CD4-positive, alpha-beta T cell treated with Interleukin-6 for 4 hours (primary cell): ENCODE data around the gene RTCB.
"Not testable (repeated sequence)": the region's sequence is repeated elsewhere in the genome, so short reads cannot be mapped to it uniquely, and the experiment has no call there.

Source experiments
- DNase-seq: peaks from one replicate; pipeline ENCODE4 v3.0.0-alpha.2; 2020; ENCODE audit warnings: mixed read lengths

Gene RTCB

DNA sequence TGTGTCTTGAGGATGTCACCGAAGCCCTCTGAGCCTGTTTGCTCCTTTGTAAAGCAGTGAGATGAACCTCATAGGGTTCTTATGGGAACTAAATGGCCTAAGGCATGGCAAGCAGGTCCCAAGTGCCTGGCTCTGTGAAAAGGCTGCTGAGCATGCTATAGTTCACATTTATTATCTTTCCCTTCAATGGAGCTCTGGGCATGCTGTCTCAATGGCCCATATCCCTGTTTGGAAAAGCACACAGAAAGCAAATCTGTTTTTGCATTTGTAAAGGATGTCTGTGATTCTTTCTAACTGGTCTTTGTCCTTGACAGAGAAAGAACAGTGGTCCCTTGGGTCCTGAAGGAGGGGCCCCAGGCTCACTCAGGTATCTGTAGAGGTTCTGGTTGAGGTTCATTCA lies 26.4 kb downstream of the RTCB start:
- DNase-seq: no peak

DNA sequence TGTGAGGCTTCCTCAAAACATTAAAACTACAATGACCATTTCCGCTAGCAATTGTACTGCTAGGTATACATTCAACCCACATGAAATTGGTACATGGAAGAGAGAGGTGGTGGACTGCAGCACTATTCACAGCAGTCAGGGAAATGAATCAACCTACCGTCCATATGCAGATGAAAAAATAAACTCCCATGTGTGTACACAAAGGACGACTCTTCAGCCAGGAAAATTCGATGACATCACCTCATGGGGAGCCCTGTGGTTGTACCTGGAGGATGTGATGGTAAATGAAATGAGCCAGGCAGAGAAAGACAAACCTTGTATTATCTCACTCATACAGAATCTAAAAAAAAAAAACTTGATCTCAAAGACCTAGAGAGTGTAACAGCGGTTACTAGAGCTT lies 31.1 kb downstream of the RTCB start:
- no peak for DNase-seq

DNA sequence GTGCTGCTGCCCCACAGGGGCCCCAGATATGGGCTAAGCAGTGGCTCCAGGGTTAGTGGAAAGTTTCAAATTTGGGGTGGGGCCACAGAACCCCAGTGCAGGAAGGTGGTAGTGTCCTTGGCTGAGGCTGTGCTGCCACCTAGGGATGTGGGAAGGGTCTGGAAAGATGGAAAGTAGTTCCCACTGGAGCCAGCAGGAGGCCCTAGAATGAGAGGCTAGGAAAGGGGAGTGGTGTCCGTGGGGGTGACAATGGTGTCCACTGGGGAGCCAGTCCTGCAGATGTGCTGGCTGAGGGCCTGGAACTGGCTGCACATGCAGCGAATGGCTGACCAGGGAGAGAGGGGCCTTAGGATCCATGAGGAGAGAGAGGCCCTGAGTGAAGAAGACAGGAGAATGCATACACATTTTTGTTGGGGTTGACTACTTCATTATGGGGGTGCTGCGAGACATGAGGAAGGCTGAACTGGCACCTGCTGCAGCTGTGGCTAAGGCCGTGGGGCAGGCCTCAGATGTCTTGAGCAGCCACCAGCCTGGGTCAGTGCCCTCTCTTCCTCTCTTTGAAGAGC lies 33.3 kb downstream of the RTCB start:
- DNase-seq: no peak

DNA sequence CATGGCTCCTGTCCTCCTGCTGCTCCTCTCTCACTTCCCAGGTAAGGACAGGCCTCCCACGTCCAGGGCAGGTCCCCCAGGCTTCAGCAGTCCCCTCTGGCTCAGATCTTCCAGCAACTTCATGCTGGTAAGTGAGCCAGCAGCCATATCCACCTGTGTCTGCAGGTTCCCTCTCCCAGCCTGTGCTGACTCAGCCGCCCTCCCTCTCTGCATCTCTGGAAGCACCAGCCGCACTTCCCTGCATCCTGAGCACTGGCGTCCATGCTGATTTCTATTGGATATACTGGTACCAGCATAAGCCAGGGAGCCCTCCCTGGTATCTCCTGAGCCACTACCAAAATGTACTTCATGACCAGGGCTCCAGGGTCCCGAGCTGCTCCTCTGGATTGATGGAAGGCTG lies 35.4 kb downstream of the RTCB start:
- DNase-seq: no peak

DNA sequence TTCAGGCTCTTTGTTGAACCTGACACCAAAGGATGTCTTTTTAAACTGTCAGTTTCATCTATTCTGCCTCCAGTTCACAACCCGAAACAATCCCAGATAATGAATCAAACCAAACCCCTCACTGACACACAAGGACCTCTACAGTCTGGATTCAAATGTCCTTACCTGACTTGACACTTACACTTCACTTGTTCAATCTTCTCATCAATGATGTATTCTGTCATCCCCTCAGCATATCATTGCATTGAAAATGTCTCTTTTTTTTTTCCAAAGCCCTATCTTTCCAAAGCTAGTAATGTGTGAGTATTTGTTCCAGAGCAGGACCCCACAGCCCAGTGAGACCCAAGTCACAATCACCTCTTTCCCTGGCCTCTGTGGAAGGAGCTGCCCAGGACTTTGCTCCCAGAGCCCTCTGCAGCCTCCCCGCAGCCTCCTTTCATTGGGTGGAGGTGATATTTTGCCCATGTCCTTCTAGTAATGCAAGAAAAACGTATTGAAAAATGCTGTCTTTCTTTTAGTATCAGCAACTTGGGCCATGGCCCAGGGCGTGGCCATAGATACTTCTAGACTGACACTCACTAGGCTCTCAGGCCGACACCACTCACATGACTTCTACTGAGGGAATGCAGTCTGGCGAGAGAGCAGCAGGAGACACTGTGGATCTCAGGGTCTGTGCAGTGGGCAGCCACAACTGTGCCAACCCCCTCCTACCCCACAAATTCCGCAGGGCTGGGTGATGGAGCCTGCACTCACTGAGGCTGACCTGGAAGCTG lies 36.2 kb downstream of the RTCB start:
- no peak for DNase-seq

DNA sequence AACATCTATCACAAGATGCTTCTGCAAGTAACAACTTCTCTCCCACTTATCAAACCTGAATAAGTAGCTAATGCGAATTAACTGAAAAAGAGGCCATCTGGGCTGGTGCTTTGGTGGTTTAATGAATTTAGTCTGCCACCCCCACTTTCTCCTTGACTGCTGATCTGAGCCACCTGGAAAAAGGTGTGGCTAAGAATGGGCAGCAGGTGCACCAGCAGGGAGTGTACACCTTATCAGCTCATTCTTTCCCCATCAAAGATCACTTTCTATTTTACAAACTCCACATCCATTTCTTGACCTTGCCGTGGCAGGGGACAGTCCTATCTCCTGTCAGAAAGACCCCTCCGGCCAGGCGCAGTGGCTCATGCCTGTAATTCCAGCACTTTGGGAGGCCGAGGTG lies 47.8 kb downstream of the RTCB start:
- no peak for DNase-seq

DNA sequence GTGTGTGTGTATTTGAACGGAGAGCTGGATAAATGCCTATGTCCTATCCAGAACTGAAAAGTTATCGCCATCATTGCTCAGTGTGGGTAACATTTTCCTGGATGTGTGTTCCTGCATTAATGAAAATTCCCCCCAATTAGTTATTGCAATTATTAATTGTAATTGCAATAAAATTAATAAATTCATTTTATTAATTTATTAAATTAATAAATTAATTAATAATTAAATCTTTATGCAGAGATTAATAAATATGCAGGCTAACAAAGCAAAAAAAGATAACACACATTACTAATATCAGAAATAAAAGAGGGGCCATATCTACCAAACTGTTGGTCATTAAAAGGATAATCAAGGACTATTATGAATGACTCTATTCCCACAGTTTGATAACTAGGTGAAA lies 50.8 kb downstream of the RTCB start:
- no peak for DNase-seq

DNA sequence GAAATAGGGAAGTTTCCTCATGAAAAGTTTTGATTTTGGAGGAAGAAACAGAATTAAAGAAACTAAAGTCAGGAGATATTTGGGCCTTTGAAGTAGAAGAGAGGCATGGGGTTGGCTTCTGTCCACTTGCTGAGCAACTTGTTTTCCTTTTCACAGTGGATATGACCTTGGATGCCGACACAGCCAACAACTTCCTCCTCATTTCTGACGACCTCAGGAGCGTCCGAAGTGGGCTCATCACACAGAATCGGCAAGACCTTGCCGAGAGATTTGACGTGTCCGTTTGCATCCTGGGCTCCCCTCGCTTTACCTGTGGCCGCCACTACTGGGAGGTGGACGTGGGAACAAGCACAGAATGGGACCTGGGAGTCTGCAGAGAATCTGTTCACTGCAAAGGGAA lies 52.0 kb downstream of the RTCB start:
- not testable (repeated sequence) for DNase-seq

DNA sequence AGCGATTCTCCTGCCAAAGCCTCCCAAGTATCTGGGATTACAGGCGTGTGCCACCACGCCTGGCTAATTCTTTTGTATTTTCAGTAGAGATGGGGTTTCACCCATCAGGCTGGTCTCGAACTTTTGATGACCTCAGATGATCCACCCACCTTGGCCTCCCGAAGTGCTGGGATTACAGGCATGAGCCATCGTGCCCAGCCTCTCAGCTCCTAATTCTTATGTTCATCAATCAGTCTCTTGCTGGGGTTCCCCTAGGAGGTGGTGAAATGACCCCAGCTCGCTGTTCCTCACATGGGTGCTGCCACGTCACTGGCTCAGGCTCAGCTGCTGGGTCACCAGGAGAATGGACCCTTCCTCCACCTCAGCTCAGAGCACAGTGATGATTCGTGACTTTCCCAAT lies 54.5 kb downstream of the RTCB start, which contains the start of gene RFPL3:
Gene RFPL3, plus strand, starts transcription at position 301 of the 400 bp plus-strand sequence. CDS start 205 bp downstream, outside the sequence.
- DNase-seq: not testable (repeated sequence)

DNA sequence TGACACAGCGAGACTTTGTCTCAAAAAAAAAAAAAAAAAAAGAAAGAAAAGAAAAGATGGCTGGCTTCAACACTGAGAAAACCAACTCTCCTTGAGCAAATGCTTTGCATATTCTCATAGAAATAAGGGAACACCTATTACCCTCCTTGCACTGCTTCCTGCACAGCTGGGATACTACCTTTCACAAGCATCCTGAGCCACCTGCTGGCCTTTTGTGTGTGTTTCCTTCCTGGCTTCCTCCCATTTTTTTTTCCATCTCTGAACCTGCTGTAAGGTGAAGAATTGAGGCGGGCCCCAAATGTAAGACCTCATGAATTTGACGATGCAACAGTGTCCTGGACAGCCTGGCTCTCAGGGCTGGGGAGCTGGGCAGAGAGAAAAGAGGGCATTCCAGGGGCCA lies 56.3 kb downstream of the RTCB start:
- no peak for DNase-seq

DNA sequence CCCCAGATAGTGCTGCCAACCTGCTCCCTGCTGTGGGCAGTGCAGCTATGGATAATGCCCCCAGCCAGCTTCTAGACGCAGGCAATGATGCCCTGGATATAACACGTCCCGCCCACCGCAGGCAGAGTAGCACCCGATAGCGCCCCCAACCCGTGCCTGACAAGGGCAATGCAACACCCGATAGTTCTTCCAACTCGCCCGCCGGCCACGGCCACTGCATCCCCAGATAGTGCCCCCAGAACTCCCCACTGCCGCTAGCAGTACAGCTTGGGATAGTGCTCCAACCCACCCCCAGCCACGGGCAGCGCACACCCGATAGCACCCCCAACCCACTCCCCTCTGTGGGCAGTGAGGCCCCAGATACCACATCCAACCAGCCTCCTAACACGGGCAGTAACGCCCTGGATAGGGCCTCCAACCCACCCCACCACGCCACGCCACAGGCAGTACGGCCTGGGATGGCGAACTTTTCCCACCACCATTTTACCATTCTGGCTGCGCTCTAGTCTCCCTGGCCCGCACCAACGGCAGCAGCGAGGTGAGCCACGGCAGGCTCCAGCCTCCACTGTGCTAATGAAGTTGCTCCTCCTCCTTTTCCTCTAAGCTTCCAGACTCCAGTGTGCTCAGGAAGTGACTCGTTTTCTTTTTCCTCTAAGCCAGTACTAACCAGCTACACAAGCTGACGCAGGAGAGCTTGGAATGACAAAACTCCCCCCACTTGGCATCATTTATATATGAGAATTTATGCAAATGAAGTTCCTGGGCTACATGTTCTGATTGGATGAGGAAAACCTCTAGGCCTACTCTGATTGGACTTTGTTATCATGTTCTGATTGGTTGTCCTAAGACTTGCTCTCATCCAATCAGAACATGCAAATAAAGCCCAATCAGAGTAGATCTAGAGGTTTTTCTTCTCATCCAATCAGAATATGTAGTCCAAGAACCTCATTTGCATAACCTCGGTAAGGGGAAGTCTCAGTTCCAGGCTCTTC lies 57.4 kb downstream of the RTCB start:
- DNase-seq: no peak

DNA sequence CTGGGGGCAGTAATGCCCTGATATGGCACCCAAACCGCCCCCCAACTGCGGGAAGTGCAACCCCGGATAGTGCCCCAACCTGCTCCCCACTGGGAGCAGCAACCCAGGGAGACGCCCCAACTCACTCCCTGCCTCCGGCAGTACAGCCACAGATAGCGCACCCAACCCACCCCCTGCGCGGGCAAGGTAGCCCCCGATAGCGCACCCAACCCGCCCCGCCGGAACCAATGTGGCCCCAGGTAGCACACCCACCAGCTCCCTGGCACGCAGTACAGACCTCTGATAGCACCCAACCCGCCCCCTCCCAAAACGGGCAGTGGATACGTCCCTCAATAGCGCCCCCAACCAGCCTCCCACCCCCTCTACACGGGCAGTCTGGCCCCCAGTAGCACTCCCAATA lies 58.2 kb downstream of the RTCB start:
- DNase-seq: no peak

DNA sequence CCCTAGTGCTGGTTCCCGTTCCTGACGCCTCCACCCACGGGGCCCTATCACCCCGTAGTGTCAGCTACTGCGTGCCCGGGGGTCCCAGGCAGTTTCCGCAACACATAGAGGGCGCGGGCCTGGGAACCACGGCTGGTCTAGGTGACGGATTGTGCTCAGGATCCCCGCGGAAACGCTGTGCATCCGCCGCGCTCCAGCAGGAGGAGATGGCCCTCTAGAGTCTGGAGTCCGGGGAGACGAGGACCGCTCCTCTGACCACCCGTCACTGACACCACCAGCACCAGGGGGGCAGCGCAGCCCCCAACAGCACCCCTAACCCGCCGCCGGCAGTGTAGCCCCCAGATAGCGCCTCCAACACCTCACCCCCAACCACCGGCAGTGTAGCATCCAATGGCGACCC lies 58.8 kb downstream of the RTCB start:
- DNase-seq: no peak

DNA sequence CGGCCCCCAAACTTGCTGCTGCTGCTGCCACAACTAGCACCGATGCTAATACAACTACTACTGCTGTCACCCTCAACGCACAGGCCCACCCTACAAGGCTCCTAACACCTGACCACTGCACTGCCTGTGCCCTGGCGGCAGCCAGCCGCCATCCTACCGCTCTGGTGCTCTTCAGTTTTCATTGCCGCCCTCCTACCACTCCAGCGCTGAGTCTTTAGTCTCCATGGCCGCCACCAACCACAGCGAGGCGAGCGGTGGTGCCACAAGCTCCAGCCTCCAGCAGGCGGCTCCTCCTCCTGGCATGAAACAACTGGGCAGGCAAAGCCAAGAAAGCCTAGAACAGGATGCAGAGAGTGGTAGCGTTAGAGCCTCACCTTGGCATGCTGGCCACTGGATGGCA lies 59.4 kb downstream of the RTCB start:
- DNase-seq: no peak

DNA sequence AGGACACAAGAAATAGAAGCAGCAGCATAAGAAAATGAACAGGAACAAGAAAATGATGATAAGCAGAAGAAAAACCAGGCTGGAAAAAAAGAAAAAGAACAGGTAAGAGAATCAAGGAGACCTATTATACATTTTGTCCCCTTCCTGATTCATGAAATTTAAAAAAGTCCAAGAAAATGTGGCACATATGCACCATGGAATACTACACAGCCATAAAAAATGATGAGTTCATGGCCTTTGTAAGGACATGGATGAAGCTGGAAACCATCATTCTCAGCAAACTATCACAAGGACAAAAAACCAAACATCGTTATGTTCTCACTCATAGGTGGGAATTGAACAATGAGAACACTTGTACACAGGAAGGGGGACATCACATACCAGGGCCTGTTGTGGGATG lies 60.2 kb downstream of the RTCB start:
- not testable (repeated sequence) for DNase-seq

DNA sequence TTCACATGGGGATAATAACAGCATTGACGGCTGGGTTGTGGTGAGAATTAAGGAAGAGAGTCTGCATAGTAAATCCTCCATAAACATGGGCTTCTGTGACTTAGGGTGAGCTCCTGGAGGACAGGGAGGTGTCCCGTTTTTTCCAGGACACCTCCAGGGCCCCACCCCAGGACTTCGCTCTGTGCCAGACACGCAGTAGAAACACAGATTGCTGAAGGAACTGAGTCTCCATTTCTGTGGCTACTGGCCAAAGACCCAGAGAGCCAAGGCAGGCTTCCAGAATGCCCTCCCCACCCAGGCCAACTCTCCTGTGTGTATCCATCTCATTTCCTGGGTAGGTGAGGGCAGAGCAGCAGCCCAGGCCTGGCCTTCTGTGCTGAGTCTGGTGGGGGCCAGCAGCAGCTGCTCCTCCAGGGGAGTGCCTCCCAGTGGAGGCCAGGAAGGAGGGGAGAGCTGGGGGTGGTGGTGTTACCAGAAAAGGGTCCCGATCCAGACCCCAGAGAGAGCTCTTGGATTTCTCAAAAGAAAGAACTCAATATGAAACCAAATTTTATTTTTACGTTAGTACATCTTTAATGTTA lies 63.9 kb downstream of the RTCB start:
- DNase-seq: no peak

DNA sequence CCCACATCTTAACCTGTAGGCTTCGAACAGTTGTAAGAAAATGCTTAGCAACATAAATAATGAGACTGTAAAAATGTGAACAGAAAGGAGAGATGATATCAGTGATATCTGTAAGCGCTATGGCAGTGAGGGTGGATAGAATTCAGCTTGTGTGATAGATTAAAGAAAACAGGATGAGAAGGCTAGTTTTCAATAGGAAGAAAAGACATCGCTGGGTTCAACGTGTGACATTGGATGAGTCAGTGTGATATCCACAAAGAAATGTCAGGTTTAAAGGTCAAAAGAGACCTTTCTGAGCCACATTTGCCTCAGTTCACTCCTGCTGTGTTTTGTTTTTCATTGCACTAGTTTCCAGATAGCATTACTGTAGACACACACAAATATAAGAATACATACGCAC lies 68.1 kb downstream of the RTCB start:
- no peak for DNase-seq

DNA sequence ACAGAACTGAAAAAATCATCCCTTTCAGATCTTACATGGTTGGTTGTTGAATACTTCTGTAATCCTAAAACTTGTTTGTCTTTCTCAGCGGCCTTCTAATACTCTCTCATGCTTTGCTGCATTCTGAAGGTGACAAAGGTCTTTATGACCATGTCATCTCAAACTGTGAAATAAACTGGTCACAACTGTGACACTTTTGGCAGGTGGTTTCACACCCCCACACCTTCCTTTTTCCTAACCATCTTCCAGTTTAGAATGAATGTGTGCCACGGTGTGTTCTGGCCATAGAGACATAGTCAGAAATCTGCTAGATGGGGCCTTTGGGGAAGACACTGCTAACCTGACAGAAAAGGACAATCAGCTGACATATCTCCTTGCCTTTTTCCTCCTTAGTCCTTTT lies 69.1 kb downstream of the RTCB start:
- DNase-seq: no peak

DNA sequence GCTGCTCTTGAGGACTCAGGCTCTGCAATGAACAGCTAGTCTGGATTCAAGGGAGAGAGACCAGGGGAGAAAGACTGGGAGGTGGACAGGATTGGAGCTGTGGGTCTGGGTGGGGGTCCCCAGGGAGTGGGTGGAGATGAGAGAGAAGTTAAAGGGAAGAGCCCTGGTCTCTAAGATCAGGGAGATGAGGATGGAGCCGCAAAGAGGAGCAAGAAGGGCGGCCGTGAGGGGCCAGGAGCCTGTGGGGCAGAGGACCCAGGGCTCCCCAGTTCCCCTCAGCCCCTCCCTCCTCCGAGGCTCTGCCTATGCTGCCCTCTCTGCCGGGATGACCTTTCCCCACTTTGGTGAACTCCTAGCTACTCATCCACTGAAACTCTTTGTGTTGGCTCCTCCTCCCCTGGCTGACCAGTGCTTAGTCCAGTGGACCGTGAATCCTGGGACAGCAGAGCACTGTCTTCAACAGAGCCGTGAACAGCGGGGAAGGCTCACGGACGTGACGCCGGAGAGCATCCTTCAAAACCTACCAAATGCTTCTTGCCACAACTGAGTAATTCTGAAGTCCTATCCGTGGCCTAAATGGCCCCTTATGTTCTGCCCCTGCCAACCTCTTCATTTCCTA lies 70.8 kb downstream of the RTCB start:
- DNase-seq: no peak

DNA sequence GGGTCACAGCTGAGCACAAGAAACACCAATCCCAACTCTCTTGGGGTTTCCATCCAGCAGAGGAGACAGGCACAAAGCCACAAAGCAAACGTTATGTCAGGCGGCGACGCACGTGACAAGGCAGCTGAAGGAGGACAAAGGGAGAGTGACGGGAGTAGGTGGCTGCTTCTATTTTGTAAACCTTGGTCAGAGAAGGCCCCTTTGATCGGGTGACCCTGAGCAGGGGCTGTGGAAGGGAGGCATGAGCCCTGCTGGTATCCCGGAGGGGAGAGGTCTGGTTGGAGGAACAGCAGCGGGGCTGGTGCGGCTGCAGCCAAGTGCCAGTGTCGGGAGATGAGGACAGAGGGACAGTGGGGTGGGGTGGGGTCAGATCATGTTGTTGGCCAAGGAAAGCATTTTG lies 71.6 kb downstream of the RTCB start:
- DNase-seq: no peak

DNA sequence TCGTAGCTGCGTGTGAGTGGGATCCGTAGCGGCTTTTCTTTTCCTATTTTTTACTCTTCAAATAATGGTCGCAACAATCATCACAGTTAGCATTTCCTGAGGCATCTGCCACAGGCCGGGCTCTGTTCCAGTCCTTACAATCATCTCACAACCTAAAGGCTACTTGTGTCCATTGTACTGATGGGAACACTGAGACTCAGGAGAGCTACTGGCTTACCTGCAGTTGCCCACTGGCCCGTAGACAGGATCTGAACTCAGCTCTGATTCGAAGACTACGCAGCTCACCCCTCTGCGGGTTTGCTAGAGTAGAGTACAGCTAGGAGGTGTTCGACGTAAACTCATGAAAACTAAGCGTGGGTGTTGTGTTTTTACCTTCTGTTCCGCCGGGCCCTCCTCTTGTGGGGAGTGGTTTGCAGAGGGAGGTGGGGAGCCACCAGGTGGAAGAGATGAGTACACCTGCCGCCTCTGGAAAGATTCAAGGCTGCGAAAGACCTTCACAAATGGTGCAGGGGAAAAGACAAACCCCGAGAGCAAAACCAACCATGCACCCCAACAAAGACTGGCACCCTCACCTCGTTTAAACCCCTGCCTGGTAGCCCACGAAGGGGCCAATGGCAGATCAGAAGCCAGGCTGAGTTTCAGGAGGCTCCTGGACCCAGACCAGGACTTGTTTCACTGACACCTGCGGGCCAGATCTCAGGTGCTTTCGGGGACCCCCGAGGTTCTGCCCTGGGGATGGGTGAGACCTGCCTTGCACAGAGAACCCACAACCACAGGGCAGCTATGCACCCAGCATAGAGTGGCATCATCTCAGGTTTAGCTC lies 72.6 kb downstream of the RTCB start:
- DNase-seq: no peak

DNA sequence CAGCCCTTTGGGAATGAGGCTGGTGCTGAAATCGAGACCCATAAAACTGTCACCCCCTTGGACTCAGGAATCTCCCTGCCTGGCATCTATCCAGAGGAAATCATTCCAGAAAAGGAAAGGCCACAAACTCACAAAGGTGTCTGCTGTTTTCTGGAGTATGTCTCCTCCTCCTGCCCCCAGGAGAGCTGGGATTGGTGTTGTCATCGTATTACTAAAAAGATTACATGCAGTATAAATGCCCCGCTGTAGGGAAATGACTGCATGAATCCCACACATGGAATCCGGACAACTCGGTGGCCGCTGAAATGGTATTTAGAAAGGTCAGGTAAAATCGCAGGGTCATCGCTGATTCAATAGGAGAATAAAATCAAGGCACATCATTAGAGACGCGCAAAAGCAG lies 73.3 kb downstream of the RTCB start:
- no peak for DNase-seq
